ENCODE results near the gene CDH10. TPM values are rescaled to one million over a fixed set of nuclear protein-coding genes. Genes with fewer than 3 reads are reported as not detected.

Gene CDH10
- total RNA-seq, 2 experiments from 2014 or later = not detected

GRCh38 chr5:24629798-24630197, 15.0 kb downstream of the CDH10 start:
- Mint-ChIP-seq H3K27ac (no peak overlapping the region), H3K4me3 (no peak overlapping the region), H3K4me1 (no peaks in the 10 kb centered on the region), H3K9me3 (no peaks in the 10 kb centered on the region), H3K36me3 (no peaks in the 10 kb centered on the region), H3K27me3 (no peaks in the 10 kb centered on the region)
- DNase-seq (no peak), ATAC-seq (ENCODE audit: low read depth) (no peak)
- POLR2A ChIA-PET = no interaction called here

GRCh38 chr5:24624872-24625271, 19.9 kb downstream of the CDH10 start:
- no peak for DNase-seq
- Mint-ChIP-seq H3K4me3 (no peak overlapping the region), H3K36me3 (no peaks in the 10 kb centered on the region)

GRCh38 chr5:24623624-24624023, 21.2 kb downstream of the CDH10 start:
- no peak for ATAC-seq (ENCODE audit: low read depth)
- no peaks in the 10 kb centered on the region for H3K4me1 Mint-ChIP-seq
- H3K4me3 Mint-ChIP-seq = no peak overlapping the region
- no peaks in the 10 kb centered on the region for H3K9me3 Mint-ChIP-seq
- DNase-seq = no peak
- no peak overlapping the region for H3K27ac Mint-ChIP-seq
- no peaks in the 10 kb centered on the region for H3K27me3 Mint-ChIP-seq
- H3K36me3 Mint-ChIP-seq = no peaks in the 10 kb centered on the region
- POLR2A ChIA-PET = no interaction called here

More at GRCh38 chr5:24624872-24625271, 19.9 kb downstream of the CDH10 start:
- Mint-ChIP-seq H3K4me1 (no peaks in the 10 kb centered on the region), H3K27ac (no peak overlapping the region), H3K9me3 (no peaks in the 10 kb centered on the region), H3K27me3 (no peaks in the 10 kb centered on the region)
- ATAC-seq (ENCODE audit: low read depth) = no peak
- POLR2A ChIA-PET = no interaction called here

- no peak overlapping the region for H3K4me3 Mint-ChIP-seq
- H3K4me1 Mint-ChIP-seq = no peaks in the 10 kb centered on the region
- ATAC-seq (ENCODE audit: low read depth) (no peak), DNase-seq (no peak)
- H3K9me3 Mint-ChIP-seq = no peaks in the 10 kb centered on the region
- H3K27ac Mint-ChIP-seq = no peak overlapping the region
- POLR2A ChIA-PET = no interaction called here
- no peaks in the 10 kb centered on the region for H3K27me3 Mint-ChIP-seq
- H3K36me3 Mint-ChIP-seq = no peaks in the 10 kb centered on the region
Observed at GRCh38 chr5:24623031-24623430, 21.7 kb downstream of the CDH10 start.

DNA sequence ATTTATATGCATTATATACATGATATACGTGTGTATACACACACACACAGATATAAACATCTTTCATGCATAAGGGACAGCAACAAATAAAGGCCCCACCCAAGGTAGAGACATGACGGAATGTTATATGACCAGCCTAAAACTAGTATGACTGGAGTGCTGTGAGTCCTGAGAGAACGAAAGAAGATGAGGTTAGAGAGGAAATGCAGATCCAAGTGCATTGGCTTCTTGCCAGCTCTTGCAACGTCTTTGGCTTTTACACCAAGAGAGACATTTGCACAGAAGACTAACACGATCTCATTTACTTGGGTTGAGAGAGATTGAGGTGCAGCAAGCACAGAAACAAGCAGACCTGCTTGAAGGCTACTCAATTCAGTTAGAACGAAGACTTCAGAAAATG, 23.0 kb downstream of the CDH10 start:
- Mint-ChIP-seq H3K9me3 (no peaks in the 10 kb centered on the region), H3K4me3 (no peak overlapping the region), H3K36me3 (no peaks in the 10 kb centered on the region), H3K27ac (no peak overlapping the region), H3K4me1 (no peaks in the 10 kb centered on the region), H3K27me3 (no peaks in the 10 kb centered on the region)
- DNase-seq (no peak), ATAC-seq (ENCODE audit: low read depth) (no peak)
- POLR2A ChIA-PET = no interaction called here

DNA sequence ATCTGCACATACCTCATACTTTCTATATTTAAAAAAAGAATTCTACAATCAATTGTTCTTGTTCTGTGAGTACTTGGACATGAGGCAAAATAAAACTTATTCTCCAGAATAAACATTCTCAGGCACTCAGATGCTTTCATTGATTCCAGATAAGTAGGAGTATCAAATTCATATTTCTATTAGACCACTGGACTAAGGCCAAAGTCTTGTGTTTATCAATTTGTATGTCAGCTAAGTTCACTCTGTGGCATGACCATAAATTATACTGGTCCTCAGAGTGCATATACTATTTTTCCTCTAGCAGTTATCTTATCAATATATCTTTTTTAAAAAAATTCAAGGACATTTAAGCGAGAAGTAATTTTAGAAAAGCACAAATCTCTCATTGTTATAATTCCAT, 28.2 kb downstream of the CDH10 start:
- ATAC-seq (ENCODE audit: low read depth) (no peak), DNase-seq (no peak)
- H3K27ac Mint-ChIP-seq = no peak overlapping the region
- no peak overlapping the region for H3K4me3 Mint-ChIP-seq
- H3K27me3 Mint-ChIP-seq = no peaks in the 10 kb centered on the region
- no peaks in the 10 kb centered on the region for H3K4me1 Mint-ChIP-seq
- H3K36me3 Mint-ChIP-seq = no peaks in the 10 kb centered on the region
- peaks cover 4% of the 10 kb centered on the region for H3K9me3 Mint-ChIP-seq
- POLR2A ChIA-PET = no interaction called here

DNA sequence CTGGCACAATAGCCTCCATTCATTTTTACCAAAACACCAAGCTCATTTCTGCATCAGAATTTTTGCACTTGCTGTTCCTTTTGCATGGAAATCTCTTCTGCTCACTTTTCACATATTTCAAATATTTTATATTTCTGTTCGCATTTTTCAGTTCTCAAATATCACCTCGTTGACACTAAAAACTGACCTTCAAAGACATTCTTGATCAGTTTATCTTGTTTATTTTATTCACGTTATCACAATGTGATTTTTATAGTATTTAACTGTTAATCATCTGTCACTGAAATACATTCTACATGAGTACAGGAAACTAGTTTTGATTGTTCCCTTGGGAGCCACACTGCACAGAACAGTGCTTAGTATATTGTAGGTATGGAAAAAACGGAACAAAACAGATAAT, 29.6 kb downstream of the CDH10 start:
- H3K9me3 Mint-ChIP-seq = peaks cover 5% of the 10 kb centered on the region
- no peaks in the 10 kb centered on the region for H3K4me1 Mint-ChIP-seq
- H3K4me3 Mint-ChIP-seq = no peak overlapping the region
- DNase-seq = no peak
- no peaks in the 10 kb centered on the region for H3K27me3 Mint-ChIP-seq
- ATAC-seq (ENCODE audit: low read depth) = no peak
- H3K27ac Mint-ChIP-seq = no peak overlapping the region
- POLR2A ChIA-PET = no interaction called here
- no peaks in the 10 kb centered on the region for H3K36me3 Mint-ChIP-seq

- ATAC-seq (ENCODE audit: low read depth) (no peak), DNase-seq (no peak)
- Mint-ChIP-seq H3K36me3 (no peaks in the 10 kb centered on the region), H3K27me3 (no peaks in the 10 kb centered on the region), H3K27ac (no peak overlapping the region), H3K4me3 (no peak overlapping the region), H3K9me3 (peaks cover 8% of the 10 kb centered on the region), H3K4me1 (no peaks in the 10 kb centered on the region)
- POLR2A ChIA-PET = no interaction called here
Observed at GRCh38 chr5:24609706-24610105, 35.1 kb downstream of the CDH10 start.

GRCh38 chr5:24606971-24607370, 37.8 kb downstream of the CDH10 start:
- no peak overlapping the region for H3K27ac Mint-ChIP-seq
- H3K36me3 Mint-ChIP-seq = no peaks in the 10 kb centered on the region
- H3K27me3 Mint-ChIP-seq = no peaks in the 10 kb centered on the region
- no peak for ATAC-seq (ENCODE audit: low read depth)
- peaks cover 8% of the 10 kb centered on the region for H3K9me3 Mint-ChIP-seq
- H3K4me1 Mint-ChIP-seq = no peaks in the 10 kb centered on the region
- POLR2A ChIA-PET = no interaction called here
- no peak for DNase-seq
- no peak overlapping the region for H3K4me3 Mint-ChIP-seq

DNA sequence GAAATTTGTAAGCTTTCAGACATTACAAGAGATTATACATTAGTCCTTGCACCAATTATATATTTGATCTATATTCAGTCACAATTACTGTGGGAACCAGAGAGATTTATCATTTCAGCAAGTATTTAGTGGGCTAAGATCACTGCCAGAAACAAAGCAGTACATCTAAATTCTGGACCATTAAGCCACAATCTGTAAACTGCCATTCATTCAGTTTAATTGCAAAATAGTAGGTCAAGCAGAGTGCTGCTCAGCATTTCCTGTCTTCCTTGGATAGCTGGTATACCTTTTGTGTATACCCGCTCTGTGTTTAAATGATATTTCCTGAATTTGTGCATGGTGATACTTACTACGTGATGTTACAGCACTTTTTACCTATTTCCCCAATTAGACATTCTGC, 42.6 kb downstream of the CDH10 start:
- H3K36me3 Mint-ChIP-seq = no peaks in the 10 kb centered on the region
- POLR2A ChIA-PET = no interaction called here
- no peak overlapping the region for H3K27ac Mint-ChIP-seq
- peaks cover 2% of the 10 kb centered on the region for H3K9me3 Mint-ChIP-seq
- H3K27me3 Mint-ChIP-seq = no peaks in the 10 kb centered on the region
- no peak overlapping the region for H3K4me3 Mint-ChIP-seq
- DNase-seq (no peak), ATAC-seq (ENCODE audit: low read depth) (no peak)
- H3K4me1 Mint-ChIP-seq = no peaks in the 10 kb centered on the region

- no peaks in the 10 kb centered on the region for H3K27me3 Mint-ChIP-seq
Observed at GRCh38 chr5:24598956-24599355, 45.8 kb downstream of the CDH10 start.

GRCh38 chr5:24595329-24595728, 49.4 kb downstream of the CDH10 start:
- ATAC-seq (ENCODE audit: low read depth) (no peak), DNase-seq (no peak)
- Mint-ChIP-seq H3K4me1 (no peaks in the 10 kb centered on the region), H3K27ac (no peak overlapping the region), H3K4me3 (no peak overlapping the region), H3K27me3 (no peaks in the 10 kb centered on the region), H3K9me3 (no peaks in the 10 kb centered on the region), H3K36me3 (no peaks in the 10 kb centered on the region)
- POLR2A ChIA-PET = no interaction called here

More at GRCh38 chr5:24598956-24599355, 45.8 kb downstream of the CDH10 start:
- no peak overlapping the region for H3K4me3 Mint-ChIP-seq
- no peaks in the 10 kb centered on the region for H3K4me1 Mint-ChIP-seq
- H3K36me3 Mint-ChIP-seq = no peaks in the 10 kb centered on the region
- ATAC-seq (ENCODE audit: low read depth) (no peak), DNase-seq (no peak)
- POLR2A ChIA-PET = no interaction called here
- H3K9me3 Mint-ChIP-seq = no peaks in the 10 kb centered on the region
- no peak overlapping the region for H3K27ac Mint-ChIP-seq

GRCh38 chr5:24591426-24591825, 53.4 kb downstream of the CDH10 start:
- no peak for ATAC-seq (ENCODE audit: low read depth)
- no peaks in the 10 kb centered on the region for H3K27me3 Mint-ChIP-seq
- H3K4me1 Mint-ChIP-seq = no peaks in the 10 kb centered on the region
- no peaks in the 10 kb centered on the region for H3K36me3 Mint-ChIP-seq
- H3K9me3 Mint-ChIP-seq = no peaks in the 10 kb centered on the region
- POLR2A ChIA-PET = no interaction called here
- H3K27ac Mint-ChIP-seq = no peak overlapping the region
- H3K4me3 Mint-ChIP-seq = no peak overlapping the region
- no peak for DNase-seq

- Mint-ChIP-seq H3K27me3 (no peaks in the 10 kb centered on the region), H3K4me3 (no peak overlapping the region), H3K9me3 (no peaks in the 10 kb centered on the region), H3K36me3 (no peaks in the 10 kb centered on the region), H3K4me1 (no peaks in the 10 kb centered on the region), H3K27ac (no peak overlapping the region)
- DNase-seq (no peak), ATAC-seq (ENCODE audit: low read depth) (no peak)
- POLR2A ChIA-PET = no interaction called here
Observed at GRCh38 chr5:24589566-24589965, 55.2 kb downstream of the CDH10 start.

DNA sequence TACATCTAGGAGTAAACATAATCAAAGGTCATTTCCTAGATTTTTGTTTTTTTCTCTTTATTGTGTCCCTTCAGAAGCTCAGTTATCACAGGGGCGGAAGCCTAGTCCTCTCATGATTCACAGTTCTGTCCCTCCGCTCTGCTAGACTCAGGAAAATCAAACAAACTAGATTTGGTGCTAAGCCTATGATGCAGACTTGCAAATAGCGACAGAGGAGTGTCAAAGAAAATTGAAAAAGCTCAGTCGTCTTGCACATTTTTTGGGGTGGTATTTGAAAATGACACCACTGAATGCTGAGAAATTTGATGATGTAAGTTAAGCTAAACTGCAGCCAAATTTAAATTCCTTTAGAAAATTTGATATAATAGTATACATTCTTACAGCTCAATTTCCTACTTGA, 59.0 kb downstream of the CDH10 start:
- Mint-ChIP-seq H3K27ac (no peak overlapping the region), H3K27me3 (no peaks in the 10 kb centered on the region)
- POLR2A ChIA-PET = no interaction called here

More for the DNA sequence above, 59.0 kb downstream of the CDH10 start:
- H3K36me3 Mint-ChIP-seq = no peaks in the 10 kb centered on the region
- H3K4me1 Mint-ChIP-seq = no peaks in the 10 kb centered on the region
- no peak for ATAC-seq (ENCODE audit: low read depth)
- no peak overlapping the region for H3K4me3 Mint-ChIP-seq
- H3K9me3 Mint-ChIP-seq = no peaks in the 10 kb centered on the region
- DNase-seq = no peak
